ENCODE results near the gene LPCAT2. TPM values are rescaled to one million over a fixed set of nuclear protein-coding genes. Genes with fewer than 3 reads are reported as not detected.

The LPCAT2 gene
- total RNA-seq, 1 donor from 2014 or later = 2.4 TPM

- DNase-seq (ENCODE audit: low spot score in 2 of 2) = peak in 1 of 2 donors; percentile 3
- no peak for FAIRE-seq
Observed at GRCh38 chr16:55501549-55502322, 7.1 kb upstream of the LPCAT2 start.

- DNase-seq (ENCODE audit: low spot score in 2 of 2) = peak; percentile 76
- FAIRE-seq = peak; percentile 96
Observed at GRCh38 chr16:55502801-55503366, 6.0 kb upstream of the LPCAT2 start.

GRCh38 chr16:55503726-55504550 lies 4.9 kb upstream of the LPCAT2 start:
- FAIRE-seq = no peak
- DNase-seq (ENCODE audit: low spot score in 2 of 2) = no peak

- no peak for FAIRE-seq
- peak in 1 of 2 donors; percentile 4 for DNase-seq (ENCODE audit: low spot score in 2 of 2)
Observed at GRCh38 chr16:55505333-55506015, 3.4 kb upstream of the LPCAT2 start.

DNA sequence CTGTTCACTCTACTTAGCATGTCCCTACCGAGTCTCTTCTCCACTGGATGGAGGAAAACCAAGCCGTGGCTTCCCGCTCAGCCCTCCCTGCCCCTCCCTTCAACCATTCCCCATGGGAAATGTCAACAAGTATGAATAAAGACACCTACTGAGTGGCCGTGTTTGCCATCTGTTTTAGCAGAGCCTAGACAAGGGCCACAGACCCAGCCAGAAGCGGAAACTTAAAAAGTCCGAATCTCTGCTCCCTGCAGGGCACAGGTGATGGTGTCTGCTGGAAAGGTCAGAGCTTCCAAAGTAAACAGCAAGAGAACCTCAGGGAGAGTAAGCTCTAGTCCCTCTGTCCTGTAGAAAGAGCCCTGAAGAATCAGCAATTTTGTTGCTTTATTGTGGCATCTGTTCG lies 2.8 kb upstream of the LPCAT2 start:
- no peak for FAIRE-seq
- DNase-seq (ENCODE audit: low spot score in 2 of 2) = peak in 1 of 2 donors; percentile 2

DNA sequence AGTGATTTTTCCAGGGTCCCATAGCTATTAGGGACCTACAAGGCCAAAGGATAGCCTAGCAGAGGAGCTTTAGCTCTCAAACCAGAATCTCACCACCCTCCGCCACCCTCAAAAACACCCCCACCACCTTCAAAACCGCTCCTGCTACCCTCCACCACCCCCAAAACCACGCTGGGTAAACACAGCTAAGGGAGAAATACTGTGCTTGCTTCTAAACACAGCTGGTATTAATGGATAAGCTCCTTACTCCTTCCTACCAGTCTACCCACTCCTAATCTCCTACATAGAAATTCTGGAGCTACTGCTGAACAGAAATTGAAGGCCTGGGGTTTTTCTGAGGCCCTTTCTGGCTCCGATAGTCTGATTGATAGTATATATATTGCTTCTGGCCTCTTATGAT lies 2.2 kb upstream of the LPCAT2 start:
- peak in 1 of 2 donors; percentile 1 for DNase-seq (ENCODE audit: low spot score in 2 of 2)
- no peak for FAIRE-seq

GRCh38 chr16:55508271-55508921 lies 476 bp upstream of the LPCAT2 start:
- FAIRE-seq (no peak), DNase-seq (ENCODE audit: low spot score in 2 of 2) (no peak)

GRCh38 chr16:55510185-55510805 lies 1.4 kb downstream of the LPCAT2 start:
- FAIRE-seq (no peak), DNase-seq (ENCODE audit: low spot score in 2 of 2) (no peak)

GRCh38 chr16:55512941-55513340 lies 4.1 kb downstream of the LPCAT2 start:
- no peak for FAIRE-seq
- DNase-seq (ENCODE audit: low spot score in 2 of 2) = no peak

DNA sequence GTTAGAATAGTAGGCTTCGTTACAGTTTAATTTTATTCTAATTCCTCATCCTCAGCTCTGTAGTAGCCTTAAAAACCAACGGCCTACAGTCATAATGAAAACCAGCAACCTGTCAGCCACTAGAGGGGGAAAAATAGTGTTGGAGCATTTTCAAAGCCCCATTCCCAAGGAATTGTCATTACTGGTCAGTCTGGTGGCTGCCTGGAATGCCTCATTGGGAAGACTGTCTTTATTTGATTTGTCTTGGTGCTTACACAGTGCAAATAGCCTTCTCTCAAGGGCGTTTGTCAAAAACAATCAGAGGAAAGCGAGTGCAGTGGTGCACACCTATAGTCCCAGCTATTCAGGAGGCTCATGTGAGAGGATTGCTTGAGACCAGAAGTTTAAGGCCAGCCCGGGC lies 4.7 kb downstream of the LPCAT2 start:
- DNase-seq (ENCODE audit: low spot score in 2 of 2) (no peak), FAIRE-seq (no peak)

GRCh38 chr16:55515111-55515510 lies 6.2 kb downstream of the LPCAT2 start:
- no peak for FAIRE-seq
- DNase-seq (ENCODE audit: low spot score in 2 of 2) = no peak

GRCh38 chr16:55521792-55522191 lies 12.9 kb downstream of the LPCAT2 start:
- no peak for FAIRE-seq
- DNase-seq (ENCODE audit: low spot score in 2 of 2) = no peak

- DNase-seq (ENCODE audit: low spot score in 2 of 2) = no peak
- FAIRE-seq = no peak
Observed at GRCh38 chr16:55526441-55526840, 17.6 kb downstream of the LPCAT2 start.

GRCh38 chr16:55527885-55528284 lies 19.0 kb downstream of the LPCAT2 start:
- FAIRE-seq = no peak

GRCh38 chr16:55529018-55529417 lies 20.1 kb downstream of the LPCAT2 start:
- FAIRE-seq = no peak
- DNase-seq (ENCODE audit: low spot score in 2 of 2) = no peak

More at GRCh38 chr16:55527885-55528284, 19.0 kb downstream of the LPCAT2 start:
- DNase-seq (ENCODE audit: low spot score in 2 of 2) = no peak

DNA sequence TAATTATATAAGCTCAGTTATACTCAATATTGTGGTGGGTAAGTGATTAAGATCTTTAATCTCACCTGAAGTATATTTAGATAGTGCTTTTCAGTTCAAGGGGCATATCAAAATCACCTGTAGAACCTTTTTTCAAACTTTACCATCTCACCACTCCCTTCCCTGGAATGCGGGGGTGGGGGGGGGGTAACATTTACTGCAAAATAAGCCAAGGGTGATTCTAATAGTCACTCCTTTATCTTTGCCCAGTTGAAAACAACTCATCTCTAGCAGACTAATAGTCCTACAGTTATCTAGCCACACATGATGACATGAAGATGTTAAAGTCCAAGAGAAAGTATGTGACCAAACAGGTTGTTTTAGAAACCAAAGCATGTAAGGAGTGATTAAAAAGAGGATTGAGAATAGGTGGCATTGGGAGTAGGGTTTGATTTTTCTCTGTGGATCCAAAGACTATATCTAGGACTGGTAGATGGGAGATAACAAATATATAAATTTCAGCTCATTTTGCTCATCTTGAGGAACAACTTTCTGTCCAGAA lies 21.5 kb downstream of the LPCAT2 start:
- no peak for FAIRE-seq
- DNase-seq (ENCODE audit: low spot score in 2 of 2) = no peak

GRCh38 chr16:55532227-55532626 lies 23.4 kb downstream of the LPCAT2 start:
- FAIRE-seq (no peak), DNase-seq (ENCODE audit: low spot score in 2 of 2) (no peak)

GRCh38 chr16:55534756-55535155 lies 25.9 kb downstream of the LPCAT2 start:
- DNase-seq (ENCODE audit: low spot score in 2 of 2) (no peak), FAIRE-seq (no peak)

DNA sequence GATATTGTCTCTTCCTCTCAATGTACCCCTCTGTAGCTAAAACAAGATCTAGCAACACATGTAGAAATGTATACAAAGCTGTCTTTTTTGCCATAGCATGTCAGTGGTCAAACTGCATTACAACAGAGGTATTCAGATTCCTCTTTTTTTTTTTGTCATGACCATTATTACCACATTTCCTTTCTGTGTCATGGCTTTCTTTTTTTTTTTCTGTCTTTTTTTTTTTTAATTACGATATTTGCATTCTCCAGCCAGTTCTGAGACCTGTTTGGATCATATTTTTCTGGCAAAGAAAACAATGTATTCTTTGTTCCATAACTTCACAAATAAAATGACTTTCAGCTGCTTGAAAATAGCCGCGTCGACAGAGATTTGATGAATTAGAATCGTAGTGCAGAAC lies 30.2 kb downstream of the LPCAT2 start:
- FAIRE-seq (peak; percentile 17), DNase-seq (ENCODE audit: low spot score in 2 of 2) (no peak)

Measured in frontal cortex (tissue), 4 donors.